ENCODE data around the gene TUB. TPM values are rescaled to one million over a fixed set of nuclear protein-coding genes. Genes with fewer than 3 reads are reported as not detected.

TUB gene
- total RNA-seq, 2 experiments from 2014 or later: 0.19 to 0.34 TPM

- H3K4me3 Mint-ChIP-seq: no peak overlapping the region
- H3K4me1 Mint-ChIP-seq: peaks cover 4% of the 10 kb centered on the region
- H3K27ac Mint-ChIP-seq: no peak overlapping the region
- peaks cover 31% of the 10 kb centered on the region for H3K27me3 Mint-ChIP-seq
- no peak for DNase-seq
- H3K9me3 Mint-ChIP-seq: no peaks in the 10 kb centered on the region
- no peaks in the 10 kb centered on the region for H3K36me3 Mint-ChIP-seq
These were observed 10.4 kb upstream of the TUB start for GRCh38 chr11:8070417-8071115.

- Mint-ChIP-seq H3K9me3 (no peaks in the 10 kb centered on the region), H3K4me1 (peaks cover 4% of the 10 kb centered on the region), H3K36me3 (no peaks in the 10 kb centered on the region), H3K27me3 (peaks cover 31% of the 10 kb centered on the region), H3K27ac (no peak overlapping the region), H3K4me3 (no peak overlapping the region)
- DNase-seq: no peak
These were observed 9.1 kb upstream of the TUB start for GRCh38 chr11:8071616-8072581.

DNA sequence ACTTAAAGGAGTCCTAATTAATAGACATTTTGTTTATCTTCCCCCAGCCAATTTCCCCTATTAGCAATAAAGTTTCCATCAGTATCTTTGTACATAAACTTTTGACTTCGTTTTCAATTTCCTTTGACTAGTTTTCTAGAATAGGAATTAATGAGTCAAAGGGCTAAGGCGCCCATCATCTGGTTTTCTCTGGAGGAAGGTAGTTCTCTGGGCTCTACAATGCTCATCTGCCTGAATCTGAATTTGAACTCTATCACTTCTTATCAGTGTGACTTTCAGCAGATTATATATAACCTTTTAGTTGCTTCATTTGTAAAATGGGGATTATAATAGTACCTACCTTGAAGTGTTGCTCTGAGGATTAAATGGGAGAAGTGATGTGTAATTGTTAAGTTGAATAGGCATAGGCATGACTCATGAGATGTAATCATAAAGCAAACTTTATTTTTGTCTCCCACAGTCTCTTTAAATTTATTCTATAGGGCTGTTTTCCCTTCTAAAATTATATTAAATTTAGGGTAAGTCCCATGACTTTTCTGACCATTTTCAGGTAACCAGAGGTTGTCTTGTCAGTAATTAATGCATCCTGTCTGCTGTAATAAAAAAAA, 5.8 kb upstream of the TUB start:
- Mint-ChIP-seq H3K9me3 (no peaks in the 10 kb centered on the region), H3K36me3 (no peaks in the 10 kb centered on the region), H3K27ac (no peak overlapping the region), H3K27me3 (peaks cover 36% of the 10 kb centered on the region), H3K4me1 (peaks cover 4% of the 10 kb centered on the region), H3K4me3 (no peak overlapping the region)
- DNase-seq: no peak

- no peaks in the 10 kb centered on the region for H3K36me3 Mint-ChIP-seq
- no peak for DNase-seq
- no peak overlapping the region for H3K4me3 Mint-ChIP-seq
- H3K27me3 Mint-ChIP-seq: peaks cover 43% of the 10 kb centered on the region
- no peaks in the 10 kb centered on the region for H3K9me3 Mint-ChIP-seq
- H3K4me1 Mint-ChIP-seq: peaks cover 4% of the 10 kb centered on the region
- H3K27ac Mint-ChIP-seq: no peak overlapping the region
These were observed 1.8 kb upstream of the TUB start for GRCh38 chr11:8079111-8079675.

- no peak overlapping the region for H3K27ac Mint-ChIP-seq
- peaks cover 50% of the 10 kb centered on the region for H3K27me3 Mint-ChIP-seq
- no peaks in the 10 kb centered on the region for H3K9me3 Mint-ChIP-seq
- H3K4me1 Mint-ChIP-seq: peaks cover 1% of the 10 kb centered on the region
- DNase-seq: no peak
- H3K36me3 Mint-ChIP-seq: no peaks in the 10 kb centered on the region
- peak overlapping the region; percentile 53 for H3K4me3 Mint-ChIP-seq
These were observed 841 bp upstream of the TUB start for GRCh38 chr11:8080069-8080670.

- no peaks in the 10 kb centered on the region for H3K9me3 Mint-ChIP-seq
- no peaks in the 10 kb centered on the region for H3K4me1 Mint-ChIP-seq
- peaks cover 54% of the 10 kb centered on the region for H3K27me3 Mint-ChIP-seq
- H3K4me3 Mint-ChIP-seq: peak overlapping the region; percentile 5
- no peak for DNase-seq
- H3K27ac Mint-ChIP-seq: no peak overlapping the region
- H3K36me3 Mint-ChIP-seq: no peaks in the 10 kb centered on the region
These were observed 710 bp downstream of the TUB start for GRCh38 chr11:8081591-8082250.

DNA sequence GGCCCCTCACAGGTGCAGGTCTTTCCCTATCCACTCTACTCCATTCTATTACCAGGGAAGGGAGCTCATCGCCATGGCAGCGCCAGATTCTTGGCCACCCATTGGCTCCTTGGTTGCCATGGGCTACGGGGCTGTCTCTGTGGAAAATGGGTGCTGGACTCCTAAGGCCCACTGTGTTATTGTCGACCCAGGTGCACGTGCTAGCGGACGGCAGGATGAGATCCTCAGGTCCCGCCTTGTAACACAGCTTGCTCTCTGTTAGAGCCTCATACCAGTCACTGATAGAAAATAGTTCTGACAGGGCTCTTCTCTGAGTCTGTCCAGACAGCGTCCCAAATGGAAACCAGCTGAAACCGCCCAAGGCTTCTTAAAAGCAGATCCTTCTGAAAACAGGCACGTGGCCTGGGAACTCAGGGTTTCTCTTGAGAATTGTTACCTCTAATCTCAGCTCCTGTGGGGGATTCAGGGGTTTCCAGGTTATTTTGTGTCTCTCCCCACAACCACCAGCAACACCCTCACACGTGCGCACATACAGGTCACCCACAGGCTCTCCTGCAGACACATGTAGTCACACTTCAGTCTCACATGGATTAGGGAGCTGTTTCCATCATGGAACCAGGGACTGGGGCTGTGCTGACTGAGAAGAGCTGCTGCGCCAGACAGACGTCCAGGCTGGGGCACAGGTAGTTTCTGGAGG, 1.5 kb downstream of the TUB start:
- H3K9me3 Mint-ChIP-seq: no peaks in the 10 kb centered on the region
- no peak overlapping the region for H3K4me3 Mint-ChIP-seq

DNA sequence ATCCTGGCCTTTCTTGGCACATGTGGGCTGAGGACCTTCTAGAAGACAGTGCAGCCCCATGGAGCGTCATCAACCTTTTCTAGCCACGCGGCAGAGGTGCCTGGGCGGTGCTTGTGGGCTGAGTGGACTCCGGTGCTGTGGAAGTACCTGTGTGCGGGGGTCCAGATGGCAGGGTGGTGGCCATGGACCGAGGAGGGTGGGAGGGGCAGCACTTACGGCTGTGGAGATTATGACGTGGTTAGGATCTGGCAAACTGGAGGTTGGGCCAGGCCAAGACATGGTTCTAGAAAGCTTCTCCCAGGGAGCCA, 2.0 kb downstream of the TUB start:
- Mint-ChIP-seq H3K27me3 (peaks cover 51% of the 10 kb centered on the region), H3K4me1 (no peaks in the 10 kb centered on the region), H3K27ac (no peak overlapping the region), H3K4me3 (no peak overlapping the region), H3K36me3 (no peaks in the 10 kb centered on the region), H3K9me3 (no peaks in the 10 kb centered on the region)
- no peak for DNase-seq

More for the DNA sequence above, 1.5 kb downstream of the TUB start:
- no peaks in the 10 kb centered on the region for H3K4me1 Mint-ChIP-seq
- no peak for DNase-seq
- H3K27me3 Mint-ChIP-seq: peaks cover 52% of the 10 kb centered on the region
- H3K27ac Mint-ChIP-seq: no peak overlapping the region
- no peaks in the 10 kb centered on the region for H3K36me3 Mint-ChIP-seq

DNA sequence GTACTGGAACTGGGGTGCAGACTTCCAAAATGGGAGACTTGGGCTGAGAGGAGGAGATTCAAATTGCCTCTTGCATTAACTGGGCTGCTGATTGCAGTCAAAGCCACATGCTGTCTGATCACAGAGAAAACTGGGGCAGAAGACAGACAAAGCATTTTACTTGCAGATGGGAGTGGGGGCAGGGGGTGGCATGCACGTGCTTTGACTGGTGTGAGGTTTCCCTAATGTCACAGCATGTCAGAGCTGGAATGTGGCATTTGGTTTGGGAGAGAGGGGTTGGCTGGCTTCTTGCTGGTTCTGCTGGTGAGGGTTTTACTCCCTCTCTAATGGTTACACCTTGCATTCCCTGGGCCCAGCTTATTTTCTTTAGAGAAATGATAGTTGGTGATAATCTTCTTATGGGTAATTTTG, 2.9 kb downstream of the TUB start:
- H3K4me3 Mint-ChIP-seq: no peak overlapping the region
- H3K27me3 Mint-ChIP-seq: peaks cover 51% of the 10 kb centered on the region
- no peaks in the 10 kb centered on the region for H3K4me1 Mint-ChIP-seq
- no peak overlapping the region for H3K27ac Mint-ChIP-seq
- DNase-seq: no peak
- H3K9me3 Mint-ChIP-seq: no peaks in the 10 kb centered on the region
- H3K36me3 Mint-ChIP-seq: no peaks in the 10 kb centered on the region

GRCh38 chr11:8084352-8084751, 3.3 kb downstream of the TUB start:
- DNase-seq: no peak
- H3K27me3 Mint-ChIP-seq: peaks cover 50% of the 10 kb centered on the region
- H3K36me3 Mint-ChIP-seq: no peaks in the 10 kb centered on the region
- no peaks in the 10 kb centered on the region for H3K4me1 Mint-ChIP-seq
- no peak overlapping the region for H3K4me3 Mint-ChIP-seq
- no peak overlapping the region for H3K27ac Mint-ChIP-seq
- H3K9me3 Mint-ChIP-seq: no peaks in the 10 kb centered on the region

- Mint-ChIP-seq H3K27ac (no peak overlapping the region), H3K27me3 (peaks cover 43% of the 10 kb centered on the region), H3K4me1 (no peaks in the 10 kb centered on the region), H3K36me3 (no peaks in the 10 kb centered on the region), H3K4me3 (no peak overlapping the region), H3K9me3 (no peaks in the 10 kb centered on the region)
- DNase-seq: no peak
These were observed 4.1 kb downstream of the TUB start for GRCh38 chr11:8085011-8085645.

GRCh38 chr11:8086001-8086479, 5.0 kb downstream of the TUB start:
- Mint-ChIP-seq H3K9me3 (no peaks in the 10 kb centered on the region), H3K4me3 (no peak overlapping the region), H3K36me3 (no peaks in the 10 kb centered on the region), H3K27ac (no peak overlapping the region), H3K27me3 (peaks cover 36% of the 10 kb centered on the region), H3K4me1 (no peaks in the 10 kb centered on the region)
- no peak for DNase-seq

DNA sequence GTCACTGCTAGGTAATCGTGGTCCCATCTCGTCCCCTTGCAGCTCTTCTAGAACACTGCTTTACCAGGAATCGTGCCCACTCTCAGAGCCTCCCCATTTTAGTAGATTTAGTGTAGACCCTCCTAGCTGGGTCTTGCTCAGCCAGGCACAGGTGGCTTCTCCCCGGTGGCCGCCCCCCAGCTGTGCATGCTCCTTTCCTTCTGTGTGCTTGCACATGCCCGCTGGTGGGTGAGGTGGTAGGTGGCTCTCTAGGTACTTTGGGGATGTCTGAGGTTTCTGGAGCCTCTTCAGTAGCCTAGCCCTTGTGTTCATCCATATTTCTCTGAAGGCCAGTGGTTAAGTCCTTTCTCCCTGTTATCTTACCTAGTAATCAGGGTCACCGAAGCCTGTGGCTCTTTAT, 5.6 kb downstream of the TUB start:
- no peak for DNase-seq
- no peaks in the 10 kb centered on the region for H3K9me3 Mint-ChIP-seq
- no peak overlapping the region for H3K27ac Mint-ChIP-seq
- no peaks in the 10 kb centered on the region for H3K4me1 Mint-ChIP-seq
- H3K4me3 Mint-ChIP-seq: no peak overlapping the region
- peaks cover 35% of the 10 kb centered on the region for H3K27me3 Mint-ChIP-seq
- no peaks in the 10 kb centered on the region for H3K36me3 Mint-ChIP-seq

Data from activated naive CD8-positive, alpha-beta T cell treated with anti-CD3 and anti-CD28 coated beads for 36 hours (primary cell).